Prostate gland (tissue), 2 donors: ENCODE results near the gene GHRH. TPM values are rescaled to one million over a fixed set of nuclear protein-coding genes. Genes with fewer than 3 reads are reported as not detected.

ENCODE experiments used
- DNase-seq: peaks from one replicate; pipeline ENCODE4 v3.0.0-alpha.2; 2019; ENCODE audit warnings: low spot score
- H3K27ac ChIP-seq, 2 donors: fragments of 200-600 bp; sonication (generic); 2 replicates each; pipeline ENCODE4 v1.5.1; 2017 to 2019
- H3K27me3 ChIP-seq: fragments of 200-600 bp; sonication (generic); replicated peaks from 2 replicates; pipeline ENCODE4 v1.5.1; 2019; ENCODE audit not compliant: insufficient read depth
- H3K36me3 ChIP-seq, 2 donors: fragments of 200-600 bp; sonication (generic); 1 replicate in 1 of 2; 2 replicates in 1 of 2; pipeline versions ENCODE4 v1.5.1 to v1.8.1; 2017 to 2019
- H3K4me1 ChIP-seq: fragments of 200-600 bp; sonication (generic); replicated peaks from 2 replicates; pipeline ENCODE4 v1.5.1; 2019
- H3K4me3 ChIP-seq, 2 donors: fragments of 200-600 bp; sonication (generic); 2 replicates each; pipeline ENCODE4 v1.5.1; 2017 to 2019
- H3K9me3 ChIP-seq: fragments of 200-600 bp; sonication (generic); 2 replicates; pipeline ENCODE4 v1.5.1; 2017
- POLR2A ChIP-seq: fragments of 450-650 bp; IDR thresholded peaks from one replicate; pipeline ENCODE4 v1.6.1; 2016; ENCODE audit warnings: antibody characterized with exemption, mild to moderate bottlenecking
- POLR2AphosphoS5 ChIP-seq: sonication (generic); formaldehyde crosslinking; IDR thresholded peaks from one replicate; pipeline ENCODE4 v1.6.1; 2017; ENCODE audit warnings: antibody characterized with exemption
- WGBS: methylation state at CpG from one replicate; pipeline ENCODE4 v1.1.5; 2018; 5-methylcytosine and 5-hydroxymethylcytosine counted together
- intact Hi-C: fragments of 100-400 bp; cut with DNase I; formaldehyde crosslinking; loops from one replicate; pipeline ENCODE4 v1.14.2; 2022
- total RNA-seq, 2 donors: library from RNA; depleted of rRNA; stranded (reverse); fragments of >200 nt; gene quantifications; one replicate each; pipeline ENCODE4 v1.1.0, GENCODE V29; 2016
- TF ChIP-seq, protein P1 (sequence below), 4 experiments: fragments of 200-600 bp in 2 of 4; fragments of 450-650 bp in 2 of 4; sonication (generic) in 2 of 4; IDR thresholded peaks; 1 replicate in 3 of 4; 2 replicates in 1 of 4; pipeline ENCODE4 v1.5.1; 2016 to 2019; ENCODE audit warnings: antibody characterized with exemption in 4 of 4, mild to moderate bottlenecking in 2 of 4, moderate library complexity in 2 of 4

GHRH gene
- total RNA-seq, 2 donors from 2014 or later = not detected

DNA sequence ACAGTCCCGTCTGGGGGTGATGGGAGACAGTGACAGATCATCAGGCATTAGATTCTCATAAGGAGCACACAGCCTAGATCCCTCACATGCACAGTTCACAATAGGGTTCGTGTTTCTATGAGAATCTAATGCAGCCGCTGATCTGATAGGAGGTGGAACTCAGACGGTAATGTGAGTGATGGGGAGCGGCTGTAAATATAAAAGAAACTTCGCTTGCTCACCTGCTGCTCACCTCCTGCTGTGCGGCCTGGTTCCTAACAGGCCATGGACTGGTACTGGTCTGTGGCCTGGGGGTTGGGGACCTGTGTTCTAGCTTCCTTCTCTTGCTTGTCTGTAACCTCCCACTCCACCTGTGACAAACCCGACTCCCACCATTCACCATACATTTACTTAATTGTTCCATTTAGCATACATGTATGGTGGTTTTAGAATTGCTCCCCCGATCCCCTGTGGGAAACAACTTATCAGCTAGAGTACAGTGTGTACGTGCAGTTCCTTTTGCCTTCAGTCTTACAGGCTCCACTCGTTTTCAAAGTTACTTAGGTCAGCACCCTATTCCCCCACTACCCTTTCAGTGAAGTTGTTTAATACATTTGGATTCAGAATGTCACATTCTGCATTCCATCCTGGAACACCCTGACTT, 31.8 kb upstream of the GHRH start:
- Histone ChIP-seq H3K9me3 (no peaks in the 10 kb centered on the region), H3K4me1 (peaks cover 17% of the 10 kb centered on the region), H3K4me3 (no peak overlapping the region), H3K36me3 (no peaks in the 10 kb centered on the region), H3K27ac (peak overlapping the region in 1 of 2 donors; percentile 63), H3K27me3 (no peaks in the 10 kb centered on the region)
- no peak for TF ChIP-seq POLR2A
- no peak for TF ChIP-seq POLR2AphosphoS5
- TF ChIP-seq, protein P1, sequence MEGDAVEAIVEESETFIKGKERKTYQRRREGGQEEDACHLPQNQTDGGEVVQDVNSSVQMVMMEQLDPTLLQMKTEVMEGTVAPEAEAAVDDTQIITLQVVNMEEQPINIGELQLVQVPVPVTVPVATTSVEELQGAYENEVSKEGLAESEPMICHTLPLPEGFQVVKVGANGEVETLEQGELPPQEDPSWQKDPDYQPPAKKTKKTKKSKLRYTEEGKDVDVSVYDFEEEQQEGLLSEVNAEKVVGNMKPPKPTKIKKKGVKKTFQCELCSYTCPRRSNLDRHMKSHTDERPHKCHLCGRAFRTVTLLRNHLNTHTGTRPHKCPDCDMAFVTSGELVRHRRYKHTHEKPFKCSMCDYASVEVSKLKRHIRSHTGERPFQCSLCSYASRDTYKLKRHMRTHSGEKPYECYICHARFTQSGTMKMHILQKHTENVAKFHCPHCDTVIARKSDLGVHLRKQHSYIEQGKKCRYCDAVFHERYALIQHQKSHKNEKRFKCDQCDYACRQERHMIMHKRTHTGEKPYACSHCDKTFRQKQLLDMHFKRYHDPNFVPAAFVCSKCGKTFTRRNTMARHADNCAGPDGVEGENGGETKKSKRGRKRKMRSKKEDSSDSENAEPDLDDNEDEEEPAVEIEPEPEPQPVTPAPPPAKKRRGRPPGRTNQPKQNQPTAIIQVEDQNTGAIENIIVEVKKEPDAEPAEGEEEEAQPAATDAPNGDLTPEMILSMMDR (IDR thresholded peaks at IDR 0.05) = no peak
- WGBS = 93% methylated on average over 11 of the region's 11 CpGs
- intact Hi-C loops = no loop called here
- DNase-seq = no peak

DNA sequence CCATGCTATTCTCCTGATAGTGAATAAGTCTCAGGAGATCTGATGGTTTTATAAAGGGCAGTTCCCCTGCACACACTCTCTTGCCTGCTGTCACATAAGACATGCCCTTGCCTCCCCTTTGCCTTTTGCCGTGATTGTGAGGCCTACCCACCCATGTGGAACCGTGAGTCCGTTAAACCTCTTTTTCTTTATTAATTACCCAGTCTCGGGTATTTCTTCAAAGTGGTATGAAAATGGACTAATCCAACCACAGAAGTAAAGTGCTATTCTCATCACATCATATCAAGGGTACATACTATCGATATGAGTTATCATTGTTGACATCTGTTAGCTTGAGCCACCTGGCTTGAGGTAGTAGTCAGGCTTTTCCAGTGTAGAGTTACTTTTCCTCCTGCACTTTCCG, 30.1 kb upstream of the GHRH start:
- WGBS = 89% methylated on average over 6 of the region's 6 CpGs
- Histone ChIP-seq H3K9me3 (no peaks in the 10 kb centered on the region), H3K27me3 (no peaks in the 10 kb centered on the region), H3K4me3 (no peak overlapping the region), H3K4me1 (peaks cover 14% of the 10 kb centered on the region), H3K36me3 (no peaks in the 10 kb centered on the region), H3K27ac (no peak overlapping the region)
- TF ChIP-seq, protein P1 (IDR thresholded peaks at IDR 0.05) = no peak
- TF ChIP-seq POLR2A (no peak), POLR2AphosphoS5 (no peak)
- intact Hi-C loops = no loop called here
- no peak for DNase-seq

DNA sequence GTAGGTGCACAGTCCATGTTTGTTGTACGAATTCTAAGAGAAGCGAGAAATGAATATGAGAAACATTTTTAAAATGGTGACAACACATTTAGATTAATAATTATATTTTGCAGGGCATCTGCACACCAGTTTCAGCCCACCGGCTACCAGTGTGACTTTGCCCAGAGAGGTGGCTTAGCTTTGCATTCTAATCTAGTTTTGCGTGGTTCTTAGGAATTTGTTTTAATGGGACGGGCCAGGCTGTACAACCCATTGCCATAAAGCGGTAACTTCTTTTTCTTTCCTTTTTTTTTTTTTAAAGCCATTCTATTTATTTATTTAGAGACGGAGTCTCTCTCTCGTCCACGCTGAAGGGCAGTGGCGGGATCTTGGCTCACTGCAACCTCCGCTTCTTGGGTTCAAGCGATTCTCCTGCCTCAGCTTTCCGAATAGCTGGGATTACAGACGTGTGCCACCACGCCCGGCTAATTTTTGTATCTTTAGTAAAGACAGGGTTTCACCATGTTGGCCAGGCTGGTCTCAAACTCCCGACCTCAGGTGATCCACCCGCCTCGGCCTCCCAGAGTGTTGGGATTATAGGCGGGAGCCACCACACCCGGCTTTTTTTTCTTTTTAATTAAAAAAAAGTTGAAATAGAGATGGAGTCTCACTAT, 28.7 kb upstream of the GHRH start:
- Histone ChIP-seq H3K27ac (peak overlapping the region; percentile 87 to 93), H3K9me3 (no peaks in the 10 kb centered on the region), H3K27me3 (no peaks in the 10 kb centered on the region), H3K4me1 (peaks cover 4% of the 10 kb centered on the region), H3K4me3 (peak overlapping the region; percentile 83 to 96), H3K36me3 (no peaks in the 10 kb centered on the region)
- WGBS = 45% methylated on average over 21 of the region's 21 CpGs
- TF ChIP-seq, protein P1 (IDR thresholded peaks at IDR 0.05) = no peak
- no peak for TF ChIP-seq POLR2AphosphoS5
- no peak for TF ChIP-seq POLR2A
- intact Hi-C loops = no loop called here
- no peak for DNase-seq

DNA sequence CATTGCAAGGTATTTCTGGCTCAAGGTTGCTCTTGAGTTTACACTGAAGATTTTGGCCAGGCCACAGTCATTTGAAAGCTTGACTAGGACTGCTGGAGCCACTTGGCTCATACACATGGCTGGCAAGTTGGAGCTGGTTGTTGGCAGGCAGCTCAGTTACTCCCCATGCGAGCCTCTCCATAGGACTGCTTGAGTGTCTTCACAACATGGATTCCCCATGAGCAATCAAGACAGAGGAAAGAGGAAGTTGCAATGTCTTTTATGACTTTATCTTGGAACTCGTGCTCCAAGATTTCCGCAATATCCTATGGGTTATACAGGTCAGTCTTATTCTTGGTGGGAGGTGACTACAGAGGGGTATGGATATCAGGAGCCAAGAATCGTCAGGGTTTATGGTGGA, 26.5 kb upstream of the GHRH start:
- no peak overlapping the region for H3K4me3 ChIP-seq
- H3K27me3 ChIP-seq = no peaks in the 10 kb centered on the region
- intact Hi-C loops = no loop called here
- H3K36me3 ChIP-seq = no peaks in the 10 kb centered on the region
- H3K27ac ChIP-seq = no peak overlapping the region
- no peaks in the 10 kb centered on the region for H3K9me3 ChIP-seq
- 43% methylated on average over 4 of the region's 4 CpGs for WGBS
- peak; percentile 84 for DNase-seq
- H3K4me1 ChIP-seq = no peaks in the 10 kb centered on the region
- TF ChIP-seq POLR2AphosphoS5 (peak; percentile 75), POLR2A (no peak)
- TF ChIP-seq, protein P1 (IDR thresholded peaks at IDR 0.05) = no peak
